ENCODE results near the gene OGDH.

The OGDH gene

DNA sequence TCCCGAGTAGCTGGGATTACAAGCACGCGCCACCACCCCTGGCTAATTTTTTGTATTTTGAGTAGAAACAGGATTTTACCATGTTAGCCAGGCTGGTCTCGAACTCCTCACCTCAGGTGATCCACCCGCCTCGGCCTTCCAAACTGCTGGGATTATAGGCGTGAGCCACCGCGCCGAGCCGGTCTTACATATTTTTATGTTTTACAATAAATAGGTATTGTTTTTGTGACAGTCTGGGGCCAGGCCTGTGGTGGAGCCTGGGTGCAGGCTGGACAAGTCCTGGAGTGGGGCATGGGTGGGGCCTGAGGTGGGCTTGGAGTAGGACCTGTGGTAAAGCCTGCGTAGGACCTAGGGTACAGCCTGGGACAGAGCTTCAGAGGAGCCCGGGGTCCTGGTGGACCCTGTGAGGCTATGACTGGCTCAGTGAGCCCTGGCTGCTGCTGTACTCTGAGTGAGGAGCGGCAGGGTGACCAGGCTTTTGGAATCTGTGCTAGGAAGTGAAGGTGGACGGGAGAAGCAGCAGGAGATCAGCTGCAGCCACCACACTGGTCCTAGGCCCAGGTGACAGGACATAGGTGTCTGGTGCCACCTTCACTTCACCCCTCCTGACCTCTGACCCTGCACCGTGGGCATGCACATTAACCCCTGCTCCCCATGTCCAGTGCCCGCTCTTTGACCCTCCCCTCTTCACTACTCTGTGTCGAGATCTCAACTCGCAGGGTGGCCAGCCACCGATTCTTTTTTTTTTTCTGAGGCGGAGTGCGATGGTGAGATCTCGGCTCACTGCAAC is 132.6 kb downstream of the OGDH start:
- no peak for DNase-seq (ENCODE audit: low read depth)

DNA sequence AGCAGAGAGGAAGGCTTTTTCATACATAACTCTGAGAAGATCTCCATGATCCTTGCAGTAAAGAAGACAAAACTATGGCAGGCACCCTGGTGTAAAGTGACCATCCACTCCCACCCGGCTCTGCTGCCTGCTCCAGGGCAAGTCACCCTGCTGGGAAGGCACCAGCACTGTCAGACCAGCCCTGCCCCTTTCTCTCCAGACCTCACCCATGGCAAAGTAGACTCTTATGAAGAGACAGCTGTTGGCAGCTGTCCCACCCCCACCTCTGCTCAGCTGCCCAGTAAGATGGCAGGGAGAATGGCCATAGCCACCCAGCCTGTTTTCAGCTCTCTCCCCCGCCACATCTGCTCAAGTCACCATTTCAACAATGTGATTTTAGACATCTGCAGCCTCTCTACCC is 133.6 kb downstream of the OGDH start:
- no peak for DNase-seq (ENCODE audit: low read depth)

DNA sequence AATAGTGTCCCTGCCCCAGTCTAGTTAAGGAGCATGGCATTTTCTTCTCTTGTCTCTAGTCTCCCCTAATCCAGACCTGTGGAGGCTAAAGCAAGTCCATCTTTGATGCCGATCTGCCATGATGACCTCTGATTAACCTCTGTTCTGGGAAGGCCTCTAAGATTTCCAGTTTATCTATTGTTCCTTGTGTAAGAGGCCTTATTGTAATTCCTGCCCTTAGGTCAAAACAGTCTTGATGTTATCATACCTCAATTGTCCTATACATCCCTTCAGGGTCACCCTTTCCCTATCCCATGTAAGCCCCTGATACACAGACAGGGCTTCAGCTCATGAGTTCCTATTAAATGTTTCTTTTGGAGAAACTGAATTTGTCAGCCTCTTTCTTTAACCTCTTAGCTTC is 137.3 kb downstream of the OGDH start:
- DNase-seq (ENCODE audit: low read depth), result no peak

DNA sequence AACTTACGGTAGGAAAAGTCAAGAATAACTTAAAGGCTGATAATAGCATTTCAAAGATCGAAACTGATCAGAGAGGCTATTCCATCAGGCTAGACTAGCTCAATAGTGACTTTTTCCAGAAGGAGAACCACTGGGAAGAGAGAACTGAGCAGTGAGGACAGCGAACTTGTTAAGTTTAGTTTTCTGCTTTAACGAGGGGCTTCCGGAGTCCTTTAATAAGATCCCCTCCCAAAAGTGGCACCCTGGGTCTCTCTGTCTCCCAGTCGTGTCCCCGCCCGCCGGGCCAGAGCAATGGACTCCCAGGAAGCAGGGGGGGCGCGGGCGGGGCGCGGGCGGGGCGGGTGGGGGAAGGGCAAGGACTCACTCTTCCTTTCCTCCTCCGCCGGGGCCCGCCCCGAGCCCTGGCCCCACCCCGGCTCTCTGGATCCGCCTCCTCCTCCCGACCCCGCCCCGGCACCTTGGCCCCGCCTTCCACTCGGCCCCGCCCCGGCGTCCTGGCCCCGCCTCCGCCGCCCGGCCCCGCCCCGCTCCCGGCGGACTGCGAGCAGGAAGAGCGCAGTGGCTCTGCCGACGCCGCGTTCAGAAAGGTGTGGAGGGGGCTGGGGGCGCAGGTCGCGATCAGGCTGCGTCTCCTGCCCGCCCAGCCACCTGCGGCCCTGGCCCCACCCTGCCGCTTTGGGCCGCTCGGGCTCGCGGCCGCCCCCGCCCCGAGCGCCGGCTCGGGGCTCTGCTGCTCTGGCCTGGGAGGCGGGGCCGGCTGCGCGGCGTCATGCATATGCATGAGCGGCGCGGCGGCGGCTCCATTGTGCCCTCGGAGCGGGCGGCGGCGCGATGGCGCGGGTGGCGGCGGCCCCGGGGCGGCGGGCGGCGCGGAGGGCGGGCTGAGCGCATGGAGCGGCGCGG is 141.9 kb downstream of the OGDH start, which contains the start of gene ZMIZ2:
ZMIZ2 (plus strand) TSS at position 803 of the 903 bp plus-strand sequence. CDS start 7,403 bp downstream, outside the sequence.
- peak; percentile 48 for DNase-seq (ENCODE audit: low read depth)

- no peak for DNase-seq (ENCODE audit: low read depth)
Observed at GRCh38 chr7:44748948-44749731, 142.7 kb downstream of the OGDH start.

- DNase-seq (ENCODE audit: low read depth), result no peak
Observed at GRCh38 chr7:44749992-44750391, 143.6 kb downstream of the OGDH start.

GRCh38 chr7:44750424-44750823 is 144.0 kb downstream of the OGDH start:
- no peak for DNase-seq (ENCODE audit: low read depth)

- DNase-seq (ENCODE audit: low read depth), result no peak
Observed at GRCh38 chr7:44750921-44751571, 144.6 kb downstream of the OGDH start.

DNA sequence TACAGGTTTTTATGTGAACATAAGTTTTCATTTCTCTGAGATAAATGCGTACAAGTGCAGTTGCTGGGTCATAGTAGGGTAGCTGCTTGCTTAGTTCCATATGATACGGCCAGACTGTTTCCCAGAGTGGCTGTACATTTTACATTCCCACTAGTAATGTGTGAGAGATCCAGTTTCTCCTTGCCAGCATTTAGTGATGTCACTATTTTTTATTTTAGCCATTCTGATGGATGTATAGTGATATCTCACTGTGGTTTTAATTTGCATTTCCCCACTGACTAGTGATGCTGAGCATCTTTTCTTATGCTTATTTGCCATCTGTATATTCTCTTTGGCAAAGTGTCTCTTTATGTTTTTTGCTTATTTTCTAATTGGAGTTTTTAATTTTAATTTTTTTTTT is 146.4 kb downstream of the OGDH start:
- no peak for DNase-seq (ENCODE audit: low read depth)

DNA sequence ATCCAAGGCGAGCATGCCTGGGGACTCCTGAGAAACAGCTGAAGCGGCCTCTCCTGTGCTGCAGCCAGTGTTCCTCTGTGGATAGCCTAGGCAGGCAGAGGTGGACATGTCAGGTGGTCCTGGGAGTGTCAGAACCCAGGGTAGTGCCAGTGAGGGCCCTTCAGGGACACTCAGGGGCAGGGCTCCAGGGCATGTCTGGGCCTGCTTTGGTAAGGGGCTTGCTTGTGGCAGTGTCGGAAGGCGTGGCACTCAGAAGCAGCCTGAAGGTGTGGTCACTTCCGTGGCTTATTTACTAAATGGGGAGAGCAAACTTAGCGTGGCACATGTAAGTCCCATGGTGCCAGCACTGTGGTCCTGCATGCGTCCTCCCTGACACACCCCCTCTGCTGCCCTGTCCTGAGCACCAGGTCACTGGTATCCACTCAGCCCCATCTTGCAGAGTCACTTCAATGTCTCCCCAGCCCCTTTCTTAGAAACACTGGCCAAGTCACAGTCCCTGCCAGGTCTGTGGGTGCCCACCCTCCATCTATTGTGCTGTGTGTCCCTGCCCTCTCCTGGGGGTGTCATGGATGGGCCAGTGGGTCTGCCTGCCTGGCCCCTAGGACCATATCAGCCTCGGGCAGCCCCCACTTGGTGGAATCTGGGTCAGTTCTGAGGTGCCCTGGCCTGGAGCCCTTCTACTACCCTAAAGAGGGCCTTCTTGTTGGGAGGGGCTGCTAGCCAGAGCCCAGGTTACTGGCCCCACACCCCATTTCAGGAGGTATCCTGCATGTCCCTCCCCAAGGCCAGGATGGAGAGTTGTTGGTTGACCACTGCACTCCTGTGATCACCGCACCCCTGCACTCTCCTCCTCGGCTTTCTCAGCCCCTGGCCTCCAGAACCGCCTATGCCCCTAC is 148.6 kb downstream of the OGDH start:
- no peak for DNase-seq (ENCODE audit: low read depth)

GRCh38 chr7:44755698-44756627 is 149.5 kb downstream of the OGDH start:
- DNase-seq (ENCODE audit: low read depth), result no peak

DNA sequence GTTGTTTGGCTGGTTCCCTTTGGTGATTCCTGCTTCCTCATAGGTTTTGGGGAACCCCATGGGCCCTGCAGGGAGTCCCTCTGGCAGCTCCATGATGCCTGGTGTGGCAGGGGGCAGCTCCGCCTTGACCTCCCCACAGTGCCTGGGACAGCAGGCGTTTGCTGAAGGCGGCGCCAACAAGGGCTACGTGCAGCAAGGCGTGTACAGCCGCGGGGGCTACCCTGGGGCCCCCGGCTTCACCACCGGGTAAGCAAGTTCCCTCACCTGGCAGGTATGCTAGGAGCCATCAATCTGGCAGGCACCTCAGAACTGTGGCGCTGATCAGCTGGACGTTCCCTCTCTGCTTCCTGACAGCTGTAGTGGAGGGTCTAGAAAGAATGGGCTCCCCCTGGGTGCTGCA is 150.5 kb downstream of the OGDH start:
- no peak for DNase-seq (ENCODE audit: low read depth)

- DNase-seq (ENCODE audit: low read depth), result no peak
Observed at GRCh38 chr7:44757311-44757710, 150.9 kb downstream of the OGDH start.

DNA sequence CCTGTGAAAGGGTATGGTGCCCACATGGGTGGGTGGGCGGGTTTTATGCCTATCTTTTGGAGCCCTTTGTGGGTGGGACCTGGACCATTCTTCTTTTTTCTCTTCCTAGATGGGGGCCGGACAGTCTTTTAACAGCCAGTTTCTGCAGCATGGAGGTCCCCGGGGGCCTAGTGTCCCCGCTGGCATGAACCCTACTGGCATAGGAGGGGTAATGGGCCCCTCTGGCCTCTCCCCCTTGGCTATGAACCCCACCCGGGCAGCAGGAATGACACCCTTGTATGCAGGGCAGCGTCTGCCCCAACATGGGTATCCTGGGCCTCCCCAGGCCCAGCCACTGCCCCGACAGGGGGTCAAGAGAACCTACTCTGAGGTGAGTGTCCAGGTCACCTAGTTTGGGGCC is 151.3 kb downstream of the OGDH start:
- DNase-seq (ENCODE audit: low read depth), result no peak

Measured in HS-27A (cell line).